ENCODE data around the gene CCNL2.

- TF ChIP-seq EZH2 (IDR thresholded peaks at IDR 0.05; ENCODE audit: borderline replicate concordance) (no peak), CTCF (IDR thresholded peaks at IDR 0.05; ENCODE audit: poor library complexity) (no peak), EZH2phosphoT487 (IDR thresholded peaks at IDR 0.05; ENCODE audit: low read depth, severe bottlenecking, unreplicated experiment) (no peak)
Observed at GRCh38 chr1:1354271-1355247, 44.6 kb downstream of the CCNL2 start.

Data from hepatocyte (in vitro differentiated cells).